ENCODE data around the gene ELL2.

ELL2 gene

DNA sequence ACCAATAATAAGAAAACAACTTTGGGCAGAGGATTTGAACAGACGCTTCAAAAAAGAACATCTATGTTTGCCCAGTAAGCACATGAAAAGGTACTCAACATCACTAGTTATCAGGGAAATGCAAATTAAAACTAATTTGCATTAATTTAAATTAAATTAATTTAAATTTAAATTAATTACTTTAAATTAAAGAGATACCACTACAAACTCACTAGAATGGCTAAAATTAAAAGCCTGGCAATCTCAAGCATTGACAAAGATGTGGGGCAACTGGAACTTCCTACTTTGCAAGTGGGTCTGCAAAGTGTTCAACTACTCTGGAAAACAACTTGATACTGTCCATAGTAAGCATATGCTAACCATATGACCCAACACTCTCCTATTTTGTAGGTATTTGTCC is 32.1 kb upstream of the ELL2 start:
- no peak for DNase-seq
- Histone ChIP-seq H3K9ac (ENCODE audit: low read length) (no peak overlapping the region), H3K27me3 (ENCODE audit: insufficient read depth, low read length, poor library complexity) (no peaks in the 10 kb centered on the region), H3K4me2 (ENCODE audit: low read length) (no peak overlapping the region), H3K4me3 (ENCODE audit: low read length) (no peak overlapping the region), H4K5ac (ENCODE audit: low read length) (no peak overlapping the region), H3K79me2 (ENCODE audit: control insufficient read depth, insufficient read depth, low read length) (no peaks in the 10 kb centered on the region), H3K56ac (ENCODE audit: low read length) (no peak overlapping the region), H3K18ac (ENCODE audit: low read length) (no peak overlapping the region), H2BK5ac (ENCODE audit: low read length) (no peak overlapping the region), H2AK5ac (ENCODE audit: low read length) (no peak overlapping the region), H3K79me1 (ENCODE audit: low read length) (no peaks in the 10 kb centered on the region), H4K8ac (ENCODE audit: low read depth, low read length) (no peak overlapping the region), H3K23ac (ENCODE audit: low read length) (no peak overlapping the region), H2BK15ac (replicated peaks; ENCODE audit: low read depth) (no peak overlapping the region), H3K27ac (ENCODE audit: low read depth, low read length) (no peak overlapping the region), H3K4ac (ENCODE audit: low read depth, low read length) (no peak overlapping the region), H3K36me3 (ENCODE audit: control insufficient read depth, insufficient read depth, low read length) (no peaks in the 10 kb centered on the region), H3K4me1 (ENCODE audit: control insufficient read depth, low read depth, low read length) (peaks cover 2% of the 10 kb centered on the region), H2BK120ac (ENCODE audit: low read depth, low read length) (no peak overlapping the region)
- no CpG with 5 or more reads among the region's 1 CpG for WGBS (ENCODE audit: extremely low coverage, insufficient coverage, low lambda C conversion rate)

- H3K56ac ChIP-seq (ENCODE audit: low read length): no peak overlapping the region
- H3K9ac ChIP-seq (ENCODE audit: low read length): no peak overlapping the region
- H3K23ac ChIP-seq (ENCODE audit: low read length): no peak overlapping the region
- no peak overlapping the region for H3K4ac ChIP-seq (ENCODE audit: low read depth, low read length)
- H3K36me3 ChIP-seq (ENCODE audit: control insufficient read depth, insufficient read depth, low read length): no peaks in the 10 kb centered on the region
- no peak overlapping the region for H3K4me2 ChIP-seq (ENCODE audit: low read length)
- H3K27ac ChIP-seq (ENCODE audit: low read depth, low read length): no peak overlapping the region
- H3K4me3 ChIP-seq (ENCODE audit: low read length): no peak overlapping the region
- no peaks in the 10 kb centered on the region for H3K79me2 ChIP-seq (ENCODE audit: control insufficient read depth, insufficient read depth, low read length)
- no peaks in the 10 kb centered on the region for H3K27me3 ChIP-seq (ENCODE audit: insufficient read depth, low read length, poor library complexity)
- no peak for DNase-seq
- no peak overlapping the region for H2AK5ac ChIP-seq (ENCODE audit: low read length)
- H2BK120ac ChIP-seq (ENCODE audit: low read depth, low read length): no peak overlapping the region
- peaks cover 2% of the 10 kb centered on the region for H3K4me1 ChIP-seq (ENCODE audit: control insufficient read depth, low read depth, low read length)
- no peaks in the 10 kb centered on the region for H3K79me1 ChIP-seq (ENCODE audit: low read length)
- H2BK5ac ChIP-seq (ENCODE audit: low read length): no peak overlapping the region
- H2BK15ac ChIP-seq (replicated peaks; ENCODE audit: low read depth): no peak overlapping the region
- no peak overlapping the region for H3K18ac ChIP-seq (ENCODE audit: low read length)
- H4K5ac ChIP-seq (ENCODE audit: low read length): no peak overlapping the region
- no peak overlapping the region for H4K8ac ChIP-seq (ENCODE audit: low read depth, low read length)
Measured at GRCh38 chr5:95993266-95993665, 31.6 kb upstream of the ELL2 start.

DNA sequence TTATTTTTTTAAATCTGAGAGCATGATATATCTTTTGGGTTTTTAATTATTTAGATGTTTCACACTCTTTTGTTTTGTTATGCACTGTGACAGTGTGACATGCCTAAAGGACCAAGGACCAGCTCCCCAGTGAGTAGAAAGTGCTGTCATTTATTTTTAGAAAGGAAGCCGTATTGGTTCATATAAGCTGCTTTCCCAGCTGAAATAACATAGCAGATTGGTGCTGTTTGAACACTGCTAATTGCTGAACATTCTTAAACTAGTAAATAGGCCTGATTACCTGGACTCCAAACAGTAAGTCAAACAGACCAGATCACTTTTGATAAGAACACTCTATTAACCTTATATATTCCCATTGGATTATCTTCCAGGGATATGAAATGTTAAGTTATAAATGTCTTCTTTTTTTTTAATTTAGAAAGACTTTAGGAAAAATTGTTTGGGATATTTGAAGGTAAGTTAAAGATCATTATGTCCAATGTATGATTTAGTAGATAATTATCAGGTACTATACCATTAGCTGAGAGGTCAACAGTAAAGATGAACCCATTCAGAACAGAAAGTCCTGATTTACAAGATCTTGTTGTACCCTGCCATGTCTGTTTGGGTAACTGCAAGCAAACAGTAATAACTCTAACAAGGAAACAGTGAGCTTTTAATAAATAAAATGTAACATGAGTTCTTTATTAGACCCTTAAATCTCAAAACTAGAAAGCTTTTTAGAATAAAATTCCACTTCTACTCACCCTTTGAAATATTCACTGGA is 27.8 kb upstream of the ELL2 start:
- H3K4me2 ChIP-seq (ENCODE audit: low read length): no peak overlapping the region
- H4K5ac ChIP-seq (ENCODE audit: low read length): no peak overlapping the region
- no peak overlapping the region for H2BK120ac ChIP-seq (ENCODE audit: low read depth, low read length)
- H3K4me1 ChIP-seq (ENCODE audit: control insufficient read depth, low read depth, low read length): no peaks in the 10 kb centered on the region
- no peaks in the 10 kb centered on the region for H3K36me3 ChIP-seq (ENCODE audit: control insufficient read depth, insufficient read depth, low read length)
- no CpG with 5 or more reads among the region's 1 CpG for WGBS (ENCODE audit: extremely low coverage, insufficient coverage, low lambda C conversion rate)
- H2BK15ac ChIP-seq (replicated peaks; ENCODE audit: low read depth): no peak overlapping the region
- H4K8ac ChIP-seq (ENCODE audit: low read depth, low read length): no peak overlapping the region
- DNase-seq: no peak
- no peak overlapping the region for H2BK5ac ChIP-seq (ENCODE audit: low read length)
- H3K56ac ChIP-seq (ENCODE audit: low read length): no peak overlapping the region
- H3K4me3 ChIP-seq (ENCODE audit: low read length): no peak overlapping the region
- H3K79me1 ChIP-seq (ENCODE audit: low read length): no peaks in the 10 kb centered on the region
- H2AK5ac ChIP-seq (ENCODE audit: low read length): no peak overlapping the region
- H3K27me3 ChIP-seq (ENCODE audit: insufficient read depth, low read length, poor library complexity): no peaks in the 10 kb centered on the region
- H3K79me2 ChIP-seq (ENCODE audit: control insufficient read depth, insufficient read depth, low read length): no peaks in the 10 kb centered on the region
- no peak overlapping the region for H3K9ac ChIP-seq (ENCODE audit: low read length)
- no peak overlapping the region for H3K4ac ChIP-seq (ENCODE audit: low read depth, low read length)
- no peak overlapping the region for H3K23ac ChIP-seq (ENCODE audit: low read length)
- H3K27ac ChIP-seq (ENCODE audit: low read depth, low read length): no peak overlapping the region
- H3K18ac ChIP-seq (ENCODE audit: low read length): no peak overlapping the region

DNA sequence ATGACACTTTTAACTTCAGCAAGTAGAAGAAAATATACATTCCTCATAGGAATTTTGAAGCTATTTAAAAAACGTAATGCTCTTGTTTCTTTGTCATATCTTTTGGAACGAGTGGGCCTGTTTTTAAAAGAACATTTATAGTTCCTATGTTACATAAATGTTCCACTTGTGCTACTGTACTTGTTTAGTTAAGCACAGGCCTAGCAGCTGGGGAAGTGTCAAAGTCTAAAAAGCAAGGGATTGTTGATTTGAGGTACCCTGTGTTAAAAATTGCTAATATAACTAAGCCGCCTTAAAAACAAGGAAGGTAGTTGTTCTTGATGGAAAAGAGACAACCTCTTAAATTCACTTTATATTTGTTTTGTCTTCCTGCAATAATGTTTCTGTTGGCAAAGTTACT is 27.2 kb upstream of the ELL2 start:
- Histone ChIP-seq H3K4ac (ENCODE audit: low read depth, low read length) (no peak overlapping the region), H2BK120ac (ENCODE audit: low read depth, low read length) (no peak overlapping the region), H3K4me3 (ENCODE audit: low read length) (no peak overlapping the region), H3K56ac (ENCODE audit: low read length) (no peak overlapping the region), H4K8ac (ENCODE audit: low read depth, low read length) (no peak overlapping the region), H3K36me3 (ENCODE audit: control insufficient read depth, insufficient read depth, low read length) (no peaks in the 10 kb centered on the region), H3K27ac (ENCODE audit: low read depth, low read length) (no peak overlapping the region), H2AK5ac (ENCODE audit: low read length) (no peak overlapping the region), H3K79me2 (ENCODE audit: control insufficient read depth, insufficient read depth, low read length) (no peaks in the 10 kb centered on the region), H3K79me1 (ENCODE audit: low read length) (no peaks in the 10 kb centered on the region), H3K9ac (ENCODE audit: low read length) (no peak overlapping the region), H3K23ac (ENCODE audit: low read length) (no peak overlapping the region), H2BK5ac (ENCODE audit: low read length) (no peak overlapping the region), H3K18ac (ENCODE audit: low read length) (no peak overlapping the region), H4K5ac (ENCODE audit: low read length) (no peak overlapping the region), H3K4me1 (ENCODE audit: control insufficient read depth, low read depth, low read length) (no peaks in the 10 kb centered on the region), H2BK15ac (replicated peaks; ENCODE audit: low read depth) (no peak overlapping the region), H3K4me2 (ENCODE audit: low read length) (no peak overlapping the region), H3K27me3 (ENCODE audit: insufficient read depth, low read length, poor library complexity) (no peaks in the 10 kb centered on the region)
- DNase-seq: no peak
- no CpG with 5 or more reads among the region's 3 CpGs for WGBS (ENCODE audit: extremely low coverage, insufficient coverage, low lambda C conversion rate)

DNA sequence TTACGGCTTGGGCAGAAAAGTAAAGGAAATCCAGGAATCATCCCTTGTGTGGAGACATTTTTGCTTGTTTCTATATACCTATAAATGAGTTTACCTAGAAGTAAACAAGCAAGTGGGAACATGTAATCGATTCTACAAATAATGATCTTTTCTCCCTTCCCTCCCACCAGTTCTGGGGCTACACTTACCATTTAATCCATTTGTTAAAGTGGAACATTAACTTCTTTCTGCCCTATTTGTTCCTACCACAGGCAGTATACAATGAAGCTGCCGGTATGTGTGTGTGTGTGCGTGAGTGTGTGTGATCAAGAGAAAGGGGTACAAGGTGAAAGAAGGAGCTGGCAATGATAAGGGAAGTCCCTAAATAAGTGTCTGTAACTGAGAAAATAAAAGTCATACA is 26.4 kb upstream of the ELL2 start:
- no peak overlapping the region for H2BK120ac ChIP-seq (ENCODE audit: low read depth, low read length)
- H3K27me3 ChIP-seq (ENCODE audit: insufficient read depth, low read length, poor library complexity): no peaks in the 10 kb centered on the region
- H3K4me3 ChIP-seq (ENCODE audit: low read length): no peak overlapping the region
- no CpG with 5 or more reads among the region's 4 CpGs for WGBS (ENCODE audit: extremely low coverage, insufficient coverage, low lambda C conversion rate)
- no peak overlapping the region for H3K4me2 ChIP-seq (ENCODE audit: low read length)
- no peaks in the 10 kb centered on the region for H3K4me1 ChIP-seq (ENCODE audit: control insufficient read depth, low read depth, low read length)
- H3K18ac ChIP-seq (ENCODE audit: low read length): no peak overlapping the region
- H3K27ac ChIP-seq (ENCODE audit: low read depth, low read length): no peak overlapping the region
- H3K56ac ChIP-seq (ENCODE audit: low read length): no peak overlapping the region
- H3K9ac ChIP-seq (ENCODE audit: low read length): no peak overlapping the region
- no peaks in the 10 kb centered on the region for H3K36me3 ChIP-seq (ENCODE audit: control insufficient read depth, insufficient read depth, low read length)
- H3K79me2 ChIP-seq (ENCODE audit: control insufficient read depth, insufficient read depth, low read length): no peaks in the 10 kb centered on the region
- no peak for DNase-seq
- no peak overlapping the region for H4K8ac ChIP-seq (ENCODE audit: low read depth, low read length)
- no peak overlapping the region for H4K5ac ChIP-seq (ENCODE audit: low read length)
- no peak overlapping the region for H3K23ac ChIP-seq (ENCODE audit: low read length)
- H2BK5ac ChIP-seq (ENCODE audit: low read length): no peak overlapping the region
- H2AK5ac ChIP-seq (ENCODE audit: low read length): no peak overlapping the region
- H2BK15ac ChIP-seq (replicated peaks; ENCODE audit: low read depth): no peak overlapping the region
- no peaks in the 10 kb centered on the region for H3K79me1 ChIP-seq (ENCODE audit: low read length)
- H3K4ac ChIP-seq (ENCODE audit: low read depth, low read length): no peak overlapping the region

DNA sequence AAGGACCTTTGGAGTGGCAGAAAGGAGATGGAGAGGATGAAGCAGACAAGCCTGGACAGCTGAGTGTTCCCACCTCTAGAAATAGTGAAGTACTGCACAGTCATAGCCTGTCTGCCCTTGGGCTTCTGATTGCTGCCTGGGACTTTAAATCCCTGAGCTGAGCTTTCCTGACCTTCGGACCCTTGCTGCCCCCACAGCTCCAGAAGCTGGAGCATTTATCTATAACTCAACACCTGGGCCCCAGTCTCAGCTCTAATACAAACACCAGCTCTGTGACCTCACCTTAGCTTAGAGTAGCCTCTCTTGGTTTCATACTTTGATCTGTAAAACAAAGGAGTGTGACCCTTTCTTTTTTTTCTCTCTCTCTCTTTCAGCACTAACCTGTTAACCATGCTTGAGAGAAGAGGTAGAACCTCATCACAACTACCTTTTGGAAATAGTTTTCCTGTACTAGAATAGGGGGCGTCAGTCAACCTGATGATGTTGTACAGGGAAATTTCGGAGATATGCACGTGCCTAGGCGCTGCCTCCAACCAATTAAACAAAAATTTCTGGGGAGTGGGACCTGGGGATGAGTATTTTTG is 25.4 kb upstream of the ELL2 start:
- no CpG with 5 or more reads among the region's 5 CpGs for WGBS (ENCODE audit: extremely low coverage, insufficient coverage, low lambda C conversion rate)
- Histone ChIP-seq H3K23ac (ENCODE audit: low read length) (no peak overlapping the region), H2BK5ac (ENCODE audit: low read length) (no peak overlapping the region), H2BK120ac (ENCODE audit: low read depth, low read length) (peak overlapping the region; percentile 61), H3K56ac (ENCODE audit: low read length) (no peak overlapping the region), H3K9ac (ENCODE audit: low read length) (no peak overlapping the region), H3K4me1 (ENCODE audit: control insufficient read depth, low read depth, low read length) (no peaks in the 10 kb centered on the region), H2AK5ac (ENCODE audit: low read length) (no peak overlapping the region), H3K27me3 (ENCODE audit: insufficient read depth, low read length, poor library complexity) (no peaks in the 10 kb centered on the region), H3K79me2 (ENCODE audit: control insufficient read depth, insufficient read depth, low read length) (no peaks in the 10 kb centered on the region), H3K18ac (ENCODE audit: low read length) (no peak overlapping the region), H3K4ac (ENCODE audit: low read depth, low read length) (no peak overlapping the region), H3K4me3 (ENCODE audit: low read length) (no peak overlapping the region), H3K27ac (ENCODE audit: low read depth, low read length) (no peak overlapping the region), H3K4me2 (ENCODE audit: low read length) (no peak overlapping the region), H4K5ac (ENCODE audit: low read length) (no peak overlapping the region), H3K36me3 (ENCODE audit: control insufficient read depth, insufficient read depth, low read length) (no peaks in the 10 kb centered on the region), H4K8ac (ENCODE audit: low read depth, low read length) (no peak overlapping the region), H3K79me1 (ENCODE audit: low read length) (no peaks in the 10 kb centered on the region), H2BK15ac (replicated peaks; ENCODE audit: low read depth) (peak overlapping the region; percentile 13)
- DNase-seq: no peak
